Naive thymus-derived CD4-positive, alpha-beta T cell (primary cell): ENCODE results near the gene LARGE1. TPM values are rescaled to one million over a fixed set of nuclear protein-coding genes. Genes with fewer than 3 reads are reported as not detected.

ENCODE experiments used
- ATAC-seq: fragments of 150-1000 bp; cut with Tn5 transposase; 2 replicates; pipeline ENCODE4 v1.10.0; 2021; ENCODE audit warnings: mild to moderate bottlenecking, moderate library complexity
- CTCF ChIA-PET: fragments of 350-600 bp; sonication (Branson Sonifier 250); formaldehyde crosslinking; loops from one replicate; lab custom pipeline; 2021; ENCODE audit warnings: antibody characterized with exemption; lab: Charles Lee
- POLR2A ChIA-PET: fragments of 350-600 bp; sonication (Branson Sonifier 250); formaldehyde crosslinking; loops from one replicate; lab custom pipeline; 2021; ENCODE audit warnings: antibody characterized with exemption, inconsistent platforms; lab: Charles Lee
- DNase-seq, 9 donors: peaks; one replicate each; pipeline versions ENCODE4 v3.0.0 to v3.0.0-alpha.2; 2020 to 2022; ENCODE audit warnings: mixed read lengths in 1 of 9
- H3K27ac ChIP-seq: one replicate; pipeline ENCODE4 v1.7.0; 2013; ENCODE audit warnings: mild to moderate bottlenecking, low read depth, low read length, moderate library complexity
- H3K27me3 ChIP-seq, 2 donors: one replicate each; pipeline ENCODE4 v1.7.0; 2013; ENCODE audit warnings: low read length in 2 of 2, mild to moderate bottlenecking in 2 of 2, moderate library complexity in 2 of 2; ENCODE audit not compliant: control insufficient read depth in 2 of 2, insufficient read depth in 2 of 2
- H3K36me3 ChIP-seq, 3 experiments: 1 replicate in 2 of 3; 2 replicates in 1 of 3; pipeline ENCODE4 v1.7.0; 2013; ENCODE audit warnings: low read length in 3 of 3, mild to moderate bottlenecking in 3 of 3, moderate library complexity in 1 of 3; ENCODE audit not compliant: insufficient read depth in 3 of 3, control insufficient read depth in 2 of 3
- H3K4me1 ChIP-seq, 2 donors: one replicate each; pipeline ENCODE4 v1.7.0; 2013; ENCODE audit warnings: low read length in 2 of 2, mild to moderate bottlenecking in 2 of 2, moderate library complexity in 1 of 2; ENCODE audit not compliant: control insufficient read depth in 2 of 2, insufficient read depth in 2 of 2
- H3K4me3 ChIP-seq: 2 replicates; pipeline ENCODE4 v1.7.0; 2013; ENCODE audit warnings: mild to moderate bottlenecking, low read length
- H3K9me3 ChIP-seq, 3 experiments: 1 replicate in 2 of 3; 2 replicates in 1 of 3; pipeline ENCODE4 v1.7.0; 2013; ENCODE audit warnings: low read length in 3 of 3; ENCODE audit not compliant: control insufficient read depth in 2 of 3
- H3K27ac Mint-ChIP-seq, 9 donors: one replicate each; pipeline ENCODE4 v1.8.0; 2020 to 2022; ENCODE audit warnings: mixed read lengths in 9 of 9, mild to moderate bottlenecking in 8 of 9, moderate library complexity in 5 of 9, inconsistent platforms in 2 of 9
- H3K27me3 Mint-ChIP-seq, 5 donors: one replicate each; pipeline ENCODE4 v1.8.0; 2021 to 2022; ENCODE audit warnings: mixed read lengths in 5 of 5, mild to moderate bottlenecking in 1 of 5
- H3K36me3 Mint-ChIP-seq, 5 donors: one replicate each; pipeline ENCODE4 v1.8.0; 2020 to 2022; ENCODE audit warnings: mixed read lengths in 5 of 5, mild to moderate bottlenecking in 3 of 5, inconsistent platforms in 1 of 5
- H3K4me1 Mint-ChIP-seq, 7 donors: one replicate each; pipeline ENCODE4 v1.8.0; 2020 to 2022; ENCODE audit warnings: mixed read lengths in 7 of 7, mild to moderate bottlenecking in 3 of 7, inconsistent platforms in 1 of 7
- H3K4me3 Mint-ChIP-seq, 10 donors: one replicate each; pipeline ENCODE4 v1.8.0; 2020 to 2022; ENCODE audit warnings: mild to moderate bottlenecking in 10 of 10, mixed read lengths in 10 of 10, moderate library complexity in 6 of 10, inconsistent platforms in 2 of 10
- H3K9me3 Mint-ChIP-seq, 11 donors: one replicate each; pipeline ENCODE4 v1.8.0; 2020 to 2022; ENCODE audit warnings: mixed read lengths in 11 of 11, mild to moderate bottlenecking in 4 of 11, inconsistent platforms in 1 of 11, moderate library complexity in 1 of 11
- intact Hi-C, 2 donors: fragments of 100-400 bp; cut with micrococcal nuclease; formaldehyde crosslinking; loops; one replicate each; pipeline ENCODE4 v1.15.1; 2023
- polyA plus RNA-seq, 2 donors: library from polyadenylated mRNA; unstranded; fragments of 300-500 nt; fragmentation: Illumina TruSeq; gene quantifications; one replicate each; pipeline ENCODE4 v1.2.3, GENCODE V29; 2021
- total RNA-seq, 6 experiments: library from RNA in 5 of 6; stranded (reverse) in 5 of 6; gene quantifications; 1 replicate in 5 of 6; 2 replicates in 1 of 6; pipeline ENCODE4 v1.2.3 and lab custom pipeline; 2021 to 2026

The LARGE1 gene
- total and polyA plus RNA-seq, 7 experiments from 2014 or later = 2.3 to 4.8 (median 3.0) TPM; not detected in 3

- no peaks in the 10 kb centered on the region for H3K9me3 ChIP-seq
- no peak overlapping the region for H3K4me3 ChIP-seq
- no peak for DNase-seq
- Mint-ChIP-seq H3K4me1 (no peaks in the 10 kb centered on the region), H3K4me3 (no peak overlapping the region), H3K36me3 (no peaks in the 10 kb centered on the region), H3K9me3 (no peaks in the 10 kb centered on the region), H3K27ac (no peak overlapping the region), H3K27me3 (no peaks in the 10 kb centered on the region)
- POLR2A ChIA-PET = no interaction called here
- no peaks in the 10 kb centered on the region for H3K4me1 ChIP-seq
- no peak overlapping the region for H3K27ac ChIP-seq
- intact Hi-C loops = no loop called here
- no peaks in the 10 kb centered on the region for H3K27me3 ChIP-seq
- no peaks in the 10 kb centered on the region for H3K36me3 ChIP-seq
- CTCF ChIA-PET = no interaction called here
- ATAC-seq = peak; percentile 38
Observed at GRCh38 chr22:33271390-33272161, 648.7 kb downstream of the LARGE1 start.

- H3K27me3 ChIP-seq = no peaks in the 10 kb centered on the region
- H3K27ac ChIP-seq = no peak overlapping the region
- no peak overlapping the region for H3K27ac Mint-ChIP-seq
- H3K36me3 ChIP-seq = no peaks in the 10 kb centered on the region
- peaks cover 0 to 1% (median 0%) of the 10 kb centered on the region in 5 donors for H3K27me3 Mint-ChIP-seq
- H3K4me3 Mint-ChIP-seq = no peak overlapping the region
- DNase-seq (no peak), ATAC-seq (no peak)
- CTCF ChIA-PET = no interaction called here
- intact Hi-C loops = no loop called here
- H3K36me3 Mint-ChIP-seq = no peaks in the 10 kb centered on the region
- POLR2A ChIA-PET = no interaction called here
- no peaks in the 10 kb centered on the region for H3K4me1 ChIP-seq
- H3K9me3 Mint-ChIP-seq = no peaks in the 10 kb centered on the region
- H3K4me3 ChIP-seq = no peak overlapping the region
- H3K4me1 Mint-ChIP-seq = no peaks in the 10 kb centered on the region
- no peaks in the 10 kb centered on the region for H3K9me3 ChIP-seq
Observed at GRCh38 chr22:33270596-33270995, 649.7 kb downstream of the LARGE1 start.

GRCh38 chr22:33261699-33262098, 658.6 kb downstream of the LARGE1 start:
- Mint-ChIP-seq H3K9me3 (peaks cover 0 to 4% (median 0%) of the 10 kb centered on the region in 11 donors), H3K27me3 (peaks cover 0 to 30% (median 17%) of the 10 kb centered on the region in 5 donors), H3K27ac (no peak overlapping the region), H3K36me3 (no peaks in the 10 kb centered on the region), H3K4me3 (no peak overlapping the region), H3K4me1 (no peaks in the 10 kb centered on the region)
- intact Hi-C loops = no loop called here
- ATAC-seq (no peak), DNase-seq (no peak)
- Histone ChIP-seq H3K36me3 (no peaks in the 10 kb centered on the region), H3K9me3 (no peaks in the 10 kb centered on the region), H3K27ac (no peak overlapping the region), H3K27me3 (no peaks in the 10 kb centered on the region), H3K4me3 (no peak overlapping the region), H3K4me1 (no peaks in the 10 kb centered on the region)
- CTCF ChIA-PET = no interaction called here
- POLR2A ChIA-PET = no interaction called here

- no peak overlapping the region for H3K4me3 Mint-ChIP-seq
- CTCF ChIA-PET = no interaction called here
Observed at GRCh38 chr22:33260498-33260897, 659.8 kb downstream of the LARGE1 start.

GRCh38 chr22:33255791-33256190, 664.5 kb downstream of the LARGE1 start:
- Mint-ChIP-seq H3K27ac (no peak overlapping the region), H3K4me3 (no peak overlapping the region), H3K27me3 (peaks cover 0 to 43% (median 23%) of the 10 kb centered on the region in 5 donors), H3K4me1 (no peaks in the 10 kb centered on the region), H3K9me3 (peaks cover 0 to 4% (median 1%) of the 10 kb centered on the region in 11 donors), H3K36me3 (no peaks in the 10 kb centered on the region)
- ATAC-seq (no peak), DNase-seq (no peak)
- H3K4me1 ChIP-seq = no peaks in the 10 kb centered on the region
- no peaks in the 10 kb centered on the region for H3K36me3 ChIP-seq
- CTCF ChIA-PET = no interaction called here
- no peak overlapping the region for H3K4me3 ChIP-seq
- intact Hi-C loops = no loop called here
- no peak overlapping the region for H3K27ac ChIP-seq
- no peaks in the 10 kb centered on the region for H3K27me3 ChIP-seq
- H3K9me3 ChIP-seq = no peaks in the 10 kb centered on the region
- POLR2A ChIA-PET = no interaction called here

More at GRCh38 chr22:33260498-33260897, 659.8 kb downstream of the LARGE1 start:
- Histone ChIP-seq H3K4me3 (no peak overlapping the region), H3K36me3 (no peaks in the 10 kb centered on the region), H3K9me3 (no peaks in the 10 kb centered on the region), H3K27me3 (no peaks in the 10 kb centered on the region), H3K4me1 (no peaks in the 10 kb centered on the region), H3K27ac (no peak overlapping the region)
- intact Hi-C loops = no loop called here
- Mint-ChIP-seq H3K9me3 (peaks cover 0 to 4% (median 0%) of the 10 kb centered on the region in 11 donors), H3K27me3 (peaks cover 0 to 28% (median 21%) of the 10 kb centered on the region in 5 donors), H3K4me1 (no peaks in the 10 kb centered on the region), H3K36me3 (no peaks in the 10 kb centered on the region), H3K27ac (no peak overlapping the region)
- POLR2A ChIA-PET = no interaction called here
- DNase-seq (no peak), ATAC-seq (no peak)

- ChIA-PET POLR2A (no interaction called here), CTCF (no interaction called here)
- Mint-ChIP-seq H3K9me3 (peaks cover 0 to 4% (median 1%) of the 10 kb centered on the region in 11 donors), H3K36me3 (no peaks in the 10 kb centered on the region), H3K27me3 (peaks cover 0 to 28% (median 4%) of the 10 kb centered on the region in 5 donors), H3K4me3 (no peak overlapping the region), H3K4me1 (no peaks in the 10 kb centered on the region), H3K27ac (no peak overlapping the region)
- H3K4me1 ChIP-seq = no peaks in the 10 kb centered on the region
- intact Hi-C loops = no loop called here
- ATAC-seq = no peak
- no peaks in the 10 kb centered on the region for H3K9me3 ChIP-seq
- no peaks in the 10 kb centered on the region for H3K27me3 ChIP-seq
- no peak overlapping the region for H3K27ac ChIP-seq
- no peak for DNase-seq
- H3K4me3 ChIP-seq = no peak overlapping the region
- H3K36me3 ChIP-seq = no peaks in the 10 kb centered on the region
Observed at GRCh38 chr22:33248948-33249347, 671.3 kb downstream of the LARGE1 start.

GRCh38 chr22:33247758-33248157, 672.5 kb downstream of the LARGE1 start:
- Mint-ChIP-seq H3K9me3 (peaks cover 0 to 7% (median under 1%) of the 10 kb centered on the region in 11 donors), H3K27me3 (peaks cover 0 to 24% (median 4%) of the 10 kb centered on the region in 5 donors), H3K4me1 (no peaks in the 10 kb centered on the region), H3K36me3 (no peaks in the 10 kb centered on the region), H3K27ac (no peak overlapping the region), H3K4me3 (no peak overlapping the region)
- Histone ChIP-seq H3K4me1 (no peaks in the 10 kb centered on the region), H3K27me3 (no peaks in the 10 kb centered on the region), H3K9me3 (no peaks in the 10 kb centered on the region), H3K36me3 (no peaks in the 10 kb centered on the region), H3K4me3 (no peak overlapping the region), H3K27ac (no peak overlapping the region)
- DNase-seq (no peak), ATAC-seq (no peak)
- POLR2A ChIA-PET = no interaction called here
- intact Hi-C loops = no loop called here
- CTCF ChIA-PET = no interaction called here
